Ovary (tissue), 9 donors: ENCODE data around the gene RSPH6A. TPM values are rescaled to one million over a fixed set of nuclear protein-coding genes. Genes with fewer than 3 reads are reported as not detected.

Experiments used
- DNase-seq, 5 donors: peaks; one replicate each; pipeline ENCODE4 v3.0.0-alpha.2; 2019 to 2020
- H3K27ac ChIP-seq, 2 donors: fragments of 200-600 bp; one replicate each; pipeline versions ENCODE4 v1.5.1 to v1.8.0; 2019 to 2022
- H3K27me3 ChIP-seq: fragments of 200-600 bp; one replicate; pipeline ENCODE4 v1.8.0; 2022
- H3K36me3 ChIP-seq: fragments of 200-600 bp; sonication (generic); one replicate; pipeline ENCODE4 v1.5.1; 2019
- H3K4me1 ChIP-seq: one replicate; pipeline ENCODE4 v1.8.1; 2013; ENCODE audit warnings: mild to moderate bottlenecking, moderate library complexity; ENCODE audit not compliant: insufficient read depth
- H3K4me3 ChIP-seq: fragments of 200-600 bp; sonication (generic); one replicate; pipeline ENCODE4 v1.5.1; 2017
- H3K9me3 ChIP-seq, 2 donors: fragments of 200-600 bp in 1 of 2; sonication (generic) in 1 of 2; one replicate each; pipeline versions ENCODE4 v1.5.1 to v1.8.1; 2013 to 2019; ENCODE audit warnings: mild to moderate bottlenecking in 1 of 2, moderate library complexity in 1 of 2
- EP300 ChIP-seq: sonication (generic); formaldehyde crosslinking; IDR thresholded peaks from one replicate; pipeline ENCODE4 v1.6.1; 2017; ENCODE audit warnings: antibody characterized with exemption
- POLR2A ChIP-seq: fragments of 450-650 bp; IDR thresholded peaks from one replicate; pipeline ENCODE4 v1.6.1; 2017; ENCODE audit warnings: antibody characterized with exemption, mild to moderate bottlenecking, moderate library complexity
- WGBS, 3 donors: extraction: QIAGEN DNeasy Blood & Tissue Kit in 1 of 3; methylation state at CpG; one replicate each; pipeline versions ENCODE4 v1.1.5 to v1.1.7; 2013 to 2017; 5-methylcytosine and 5-hydroxymethylcytosine counted together
- intact Hi-C, 4 donors: fragments of 100-400 bp; cut with DNase I; formaldehyde crosslinking; loops; one replicate each; pipeline versions ENCODE4 v1.11.0 to v1.15.1; 2022 to 2023
- polyA plus RNA-seq, 2 donors: library from polyadenylated mRNA; stranded (reverse); fragments of 200-250 nt in 1 of 2; fragments of 350-450 nt in 1 of 2; fragmentation: Illumina TruSeq in 1 of 2; extraction: RNeasy Lipid Tissue Mini Kit (QIAGEN cat#74804) in 1 of 2; gene quantifications; one replicate each; pipeline ENCODE4 v1.2.3, GENCODE V29; 2013 to 2014
- total RNA-seq, 7 donors: library from RNA; depleted of rRNA in 2 of 7; stranded (reverse); fragments of >200 nt in 2 of 7; fragmentation: NEBNext Ultra II Directional in 3 of 7; extraction: Animal tissue kit (Norgen Biotek cat#: 25700) in 3 of 7; gene quantifications; one replicate each; pipeline versions ENCODE4 v1.1.0 to v1.2.4, GENCODE V29; 2016 to 2023
- TF ChIP-seq, protein P1 (sequence below), 3 donors: fragments of 450-650 bp in 2 of 3; fragments of 200-600 bp in 1 of 3; IDR thresholded peaks; one replicate each; pipeline versions ENCODE4 v1.5.1 to v1.8.0; 2016 to 2022; ENCODE audit warnings: antibody characterized with exemption in 3 of 3, mild to moderate bottlenecking in 1 of 3
- donor health status: DM: no; HTN: no; CAD: no; lungs with moderate emphysema.
- donor health status: DM: no; HTN: no; CAD: no.
- donor health status: Bipolar disorder and iron deficiency.
- donor health status: DM: yes; HTN: yes; CAD: no.
- donor health status: DM: no; HTN: no; CAD: no.
- donor health status: DM: yes; HTN: yes; CAD: no.

Gene RSPH6A
- total and polyA plus RNA-seq, 9 donors = 0.13 to 0.15 TPM; not detected in 7

- 77 to 88% (median 82%) methylated on average over 8 to 9 of the region's 9 CpGs for WGBS, 3 donors
- DNase-seq = no peak
These were observed 56.2 kb downstream of the RSPH6A start for GRCh38 chr19:45758921-45759320.

GRCh38 chr19:45757695-45758094, 57.4 kb downstream of the RSPH6A start:
- Histone ChIP-seq H3K9me3 (no peaks in the 10 kb centered on the region), H3K27ac (no peak overlapping the region), H3K36me3 (no peaks in the 10 kb centered on the region), H3K4me1 (no peaks in the 10 kb centered on the region), H3K4me3 (no peak overlapping the region), H3K27me3 (no peaks in the 10 kb centered on the region)
- 77 to 86% (median 84%) methylated on average over 9 of the region's 9 CpGs for WGBS, 3 donors
- intact Hi-C loops = no loop called here
- DNase-seq = no peak
- TF ChIP-seq, protein P1, sequence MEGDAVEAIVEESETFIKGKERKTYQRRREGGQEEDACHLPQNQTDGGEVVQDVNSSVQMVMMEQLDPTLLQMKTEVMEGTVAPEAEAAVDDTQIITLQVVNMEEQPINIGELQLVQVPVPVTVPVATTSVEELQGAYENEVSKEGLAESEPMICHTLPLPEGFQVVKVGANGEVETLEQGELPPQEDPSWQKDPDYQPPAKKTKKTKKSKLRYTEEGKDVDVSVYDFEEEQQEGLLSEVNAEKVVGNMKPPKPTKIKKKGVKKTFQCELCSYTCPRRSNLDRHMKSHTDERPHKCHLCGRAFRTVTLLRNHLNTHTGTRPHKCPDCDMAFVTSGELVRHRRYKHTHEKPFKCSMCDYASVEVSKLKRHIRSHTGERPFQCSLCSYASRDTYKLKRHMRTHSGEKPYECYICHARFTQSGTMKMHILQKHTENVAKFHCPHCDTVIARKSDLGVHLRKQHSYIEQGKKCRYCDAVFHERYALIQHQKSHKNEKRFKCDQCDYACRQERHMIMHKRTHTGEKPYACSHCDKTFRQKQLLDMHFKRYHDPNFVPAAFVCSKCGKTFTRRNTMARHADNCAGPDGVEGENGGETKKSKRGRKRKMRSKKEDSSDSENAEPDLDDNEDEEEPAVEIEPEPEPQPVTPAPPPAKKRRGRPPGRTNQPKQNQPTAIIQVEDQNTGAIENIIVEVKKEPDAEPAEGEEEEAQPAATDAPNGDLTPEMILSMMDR (IDR thresholded peaks at IDR 0.05) = no peak
- no peak for TF ChIP-seq POLR2A

More at GRCh38 chr19:45758921-45759320, 56.2 kb downstream of the RSPH6A start:
- TF ChIP-seq EP300 = no peak
- TF ChIP-seq POLR2A = no peak
- TF ChIP-seq, protein P1 (IDR thresholded peaks at IDR 0.05) = no peak
- Histone ChIP-seq H3K36me3 (no peaks in the 10 kb centered on the region), H3K9me3 (no peaks in the 10 kb centered on the region), H3K27me3 (no peaks in the 10 kb centered on the region), H3K4me3 (no peak overlapping the region), H3K4me1 (peaks cover 8% of the 10 kb centered on the region), H3K27ac (no peak overlapping the region)
- intact Hi-C loops = no loop called here

DNA sequence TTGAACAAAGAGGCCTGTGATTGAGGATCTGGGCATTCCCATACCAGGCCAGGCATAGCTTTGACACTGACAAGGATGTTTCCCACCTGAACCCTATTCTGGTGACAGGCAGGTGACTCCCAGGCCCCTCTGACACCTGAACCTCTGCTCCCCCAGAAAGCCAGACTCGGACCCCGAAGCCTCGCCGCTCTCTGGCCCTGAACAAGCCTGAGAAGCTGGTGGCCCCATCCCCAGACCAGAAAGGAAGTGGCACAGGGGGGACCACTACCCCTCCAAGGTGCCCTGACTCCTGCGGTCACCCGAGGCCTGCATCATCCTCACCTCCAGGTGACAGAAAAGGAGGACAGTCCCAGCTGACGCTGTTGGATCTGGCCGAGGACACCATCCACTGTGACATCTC, 60.8 kb downstream of the RSPH6A start:
- H3K27me3 ChIP-seq = no peaks in the 10 kb centered on the region
- no peak overlapping the region for H3K4me3 ChIP-seq
- H3K9me3 ChIP-seq = no peaks in the 10 kb centered on the region
- no peak overlapping the region for H3K27ac ChIP-seq
- 95 to 96% (median 95%) methylated on average over 8 of the region's 8 CpGs for WGBS, 3 donors
- intact Hi-C loops = loop anchor here in 1 of 4 donors (1.0 kb wide), 1 partner anchor 42 kb away; no protein-coding TSS in a partner anchor
- no peaks in the 10 kb centered on the region for H3K36me3 ChIP-seq
- no peaks in the 10 kb centered on the region for H3K4me1 ChIP-seq
- no peak for DNase-seq
- TF ChIP-seq, protein P1 (IDR thresholded peaks at IDR 0.05) = no peak
- TF ChIP-seq EP300 = no peak
- no peak for TF ChIP-seq POLR2A

DNA sequence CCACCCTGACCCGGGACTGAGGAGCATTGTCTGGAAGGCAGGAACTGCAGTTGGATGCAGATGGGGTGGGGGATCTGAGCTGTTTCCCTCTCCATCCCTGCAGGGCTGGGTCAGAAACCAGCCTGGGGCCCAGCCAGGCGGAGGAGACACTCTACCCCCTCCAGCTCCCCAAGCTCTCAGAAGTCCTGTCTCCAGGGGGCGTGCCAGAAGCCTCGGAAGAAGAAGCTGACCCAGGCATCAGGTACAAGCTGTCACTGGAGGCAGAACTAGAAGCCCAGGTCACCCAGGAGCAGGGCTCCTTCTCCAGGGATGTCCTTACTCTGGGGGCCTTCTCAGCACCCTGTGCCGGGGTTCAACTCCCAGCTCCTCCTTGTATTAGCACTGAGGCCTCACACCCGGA, 61.6 kb downstream of the RSPH6A start:
- H3K9me3 ChIP-seq = no peaks in the 10 kb centered on the region
- no peaks in the 10 kb centered on the region for H3K36me3 ChIP-seq
- no peak overlapping the region for H3K27ac ChIP-seq
- 63 to 74% (median 69%) methylated on average over 6 of the region's 6 CpGs for WGBS, 3 donors
- no peaks in the 10 kb centered on the region for H3K4me1 ChIP-seq
- H3K27me3 ChIP-seq = no peaks in the 10 kb centered on the region
- intact Hi-C loops = no loop called here
- H3K4me3 ChIP-seq = no peak overlapping the region
- TF ChIP-seq, protein P1 (IDR thresholded peaks at IDR 0.05) = no peak
- no peak for TF ChIP-seq POLR2A
- TF ChIP-seq EP300 = no peak
- no peak for DNase-seq
